ENCODE measurements around the gene CNOT6.

- TF ChIP-seq, protein P1, sequence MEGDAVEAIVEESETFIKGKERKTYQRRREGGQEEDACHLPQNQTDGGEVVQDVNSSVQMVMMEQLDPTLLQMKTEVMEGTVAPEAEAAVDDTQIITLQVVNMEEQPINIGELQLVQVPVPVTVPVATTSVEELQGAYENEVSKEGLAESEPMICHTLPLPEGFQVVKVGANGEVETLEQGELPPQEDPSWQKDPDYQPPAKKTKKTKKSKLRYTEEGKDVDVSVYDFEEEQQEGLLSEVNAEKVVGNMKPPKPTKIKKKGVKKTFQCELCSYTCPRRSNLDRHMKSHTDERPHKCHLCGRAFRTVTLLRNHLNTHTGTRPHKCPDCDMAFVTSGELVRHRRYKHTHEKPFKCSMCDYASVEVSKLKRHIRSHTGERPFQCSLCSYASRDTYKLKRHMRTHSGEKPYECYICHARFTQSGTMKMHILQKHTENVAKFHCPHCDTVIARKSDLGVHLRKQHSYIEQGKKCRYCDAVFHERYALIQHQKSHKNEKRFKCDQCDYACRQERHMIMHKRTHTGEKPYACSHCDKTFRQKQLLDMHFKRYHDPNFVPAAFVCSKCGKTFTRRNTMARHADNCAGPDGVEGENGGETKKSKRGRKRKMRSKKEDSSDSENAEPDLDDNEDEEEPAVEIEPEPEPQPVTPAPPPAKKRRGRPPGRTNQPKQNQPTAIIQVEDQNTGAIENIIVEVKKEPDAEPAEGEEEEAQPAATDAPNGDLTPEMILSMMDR (conservative IDR thresholded peaks at IDR 0.05) = no peak
- TF ChIP-seq EZH2 (IDR thresholded peaks at IDR 0.05; ENCODE audit: low read depth) = no peak
Measured at GRCh38 chr5:180498378-180498777, 4.2 kb downstream of the CNOT6 start.
